GM15510 (cell line): ENCODE measurements around the gene IFIT1B.

ENCODE experiments used
- POLR2A ChIP-seq: IDR thresholded peaks from 3 replicates; pipeline ENCODE4 v1.6.1; 2011; ENCODE audit warnings: borderline replicate concordance; ENCODE audit not compliant: insufficient read length; ENCODE audit errors: extremely low read depth

IFIT1B gene

GRCh38 chr10:89421018-89421476 is 43.2 kb downstream of the IFIT1B start:
- no peak for TF ChIP-seq POLR2A

- no peak for TF ChIP-seq POLR2A
These were observed 47.1 kb downstream of the IFIT1B start for GRCh38 chr10:89425000-89425399.

DNA sequence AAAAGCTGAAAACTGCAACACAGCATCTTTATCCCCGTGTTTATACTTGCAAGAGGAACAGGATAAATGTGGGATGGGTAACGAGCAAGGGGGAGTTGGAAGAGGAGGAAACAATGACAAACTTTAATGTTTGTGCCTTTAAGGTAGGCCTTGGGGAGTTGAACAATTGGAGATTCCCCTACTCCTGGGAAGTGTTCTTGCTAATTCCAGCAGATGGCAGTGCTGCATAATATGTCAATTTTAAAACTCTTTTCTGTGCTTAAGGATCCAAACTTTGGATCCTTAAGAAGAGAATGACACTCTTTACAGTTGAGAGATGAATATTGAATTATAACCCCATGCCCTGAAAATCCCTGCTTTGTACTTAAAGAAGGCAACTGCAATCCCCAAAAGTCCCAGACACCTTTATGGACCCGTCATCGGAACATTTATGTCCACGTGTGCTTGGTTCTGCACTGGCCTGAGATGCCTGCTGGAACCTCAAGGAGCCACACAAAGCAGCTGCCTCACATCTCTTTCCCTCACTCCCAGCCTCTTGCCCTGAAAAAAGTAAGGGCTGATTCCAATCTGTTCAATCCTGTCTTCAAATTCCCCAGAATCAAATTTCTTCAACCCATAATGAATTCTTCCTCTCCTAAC is 48.5 kb downstream of the IFIT1B start:
- TF ChIP-seq POLR2A, result no peak

- no peak for TF ChIP-seq POLR2A
These were observed 49.8 kb downstream of the IFIT1B start for GRCh38 chr10:89427629-89428028.

DNA sequence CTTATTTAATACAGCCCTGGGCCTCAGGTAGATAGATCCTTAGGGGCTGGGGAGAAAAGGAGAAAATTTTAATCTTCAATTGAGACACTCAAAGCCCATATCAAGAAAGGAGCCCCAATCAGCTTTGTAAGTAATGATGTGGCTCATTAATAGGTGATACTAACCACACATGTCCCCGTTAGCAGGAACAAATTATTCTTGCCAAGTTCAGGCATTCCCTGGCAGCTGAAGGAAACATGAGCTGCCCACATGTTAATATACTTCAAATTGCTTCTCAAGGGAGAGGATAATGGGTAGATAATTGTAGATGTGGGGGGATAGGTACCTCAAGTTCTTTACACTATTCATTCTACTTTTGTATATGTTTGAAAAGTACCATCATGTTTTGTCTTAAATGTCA is 51.0 kb downstream of the IFIT1B start:
- no peak for TF ChIP-seq POLR2A

DNA sequence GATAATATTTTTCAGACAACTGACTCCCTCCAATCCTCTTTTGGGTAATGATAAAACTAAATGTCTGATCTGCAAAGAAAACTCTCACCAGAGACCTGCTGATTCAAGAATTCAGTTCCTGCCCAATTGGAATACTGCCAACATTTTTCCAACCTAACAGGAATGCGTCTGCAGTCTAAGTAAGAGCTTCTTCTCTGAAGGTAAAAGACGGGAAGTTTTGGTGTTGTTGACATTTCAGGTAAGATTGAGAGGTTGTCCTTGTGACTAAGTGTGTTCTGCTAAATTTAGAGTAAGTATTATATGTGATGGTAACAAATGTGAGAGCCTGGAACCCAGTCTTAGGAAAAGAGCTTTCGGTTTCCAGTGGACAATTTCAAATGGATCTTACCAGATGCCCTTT is 54.1 kb downstream of the IFIT1B start:
- no peak for TF ChIP-seq POLR2A
